ENCODE measurements around the gene IRF4.

Gene IRF4

GRCh38 chr6:381742-382461, 9.7 kb upstream of the IRF4 start:
- no peak for DNase-seq (ENCODE audit: low read depth in 1 of 2, low spot score in 1 of 2)

DNA sequence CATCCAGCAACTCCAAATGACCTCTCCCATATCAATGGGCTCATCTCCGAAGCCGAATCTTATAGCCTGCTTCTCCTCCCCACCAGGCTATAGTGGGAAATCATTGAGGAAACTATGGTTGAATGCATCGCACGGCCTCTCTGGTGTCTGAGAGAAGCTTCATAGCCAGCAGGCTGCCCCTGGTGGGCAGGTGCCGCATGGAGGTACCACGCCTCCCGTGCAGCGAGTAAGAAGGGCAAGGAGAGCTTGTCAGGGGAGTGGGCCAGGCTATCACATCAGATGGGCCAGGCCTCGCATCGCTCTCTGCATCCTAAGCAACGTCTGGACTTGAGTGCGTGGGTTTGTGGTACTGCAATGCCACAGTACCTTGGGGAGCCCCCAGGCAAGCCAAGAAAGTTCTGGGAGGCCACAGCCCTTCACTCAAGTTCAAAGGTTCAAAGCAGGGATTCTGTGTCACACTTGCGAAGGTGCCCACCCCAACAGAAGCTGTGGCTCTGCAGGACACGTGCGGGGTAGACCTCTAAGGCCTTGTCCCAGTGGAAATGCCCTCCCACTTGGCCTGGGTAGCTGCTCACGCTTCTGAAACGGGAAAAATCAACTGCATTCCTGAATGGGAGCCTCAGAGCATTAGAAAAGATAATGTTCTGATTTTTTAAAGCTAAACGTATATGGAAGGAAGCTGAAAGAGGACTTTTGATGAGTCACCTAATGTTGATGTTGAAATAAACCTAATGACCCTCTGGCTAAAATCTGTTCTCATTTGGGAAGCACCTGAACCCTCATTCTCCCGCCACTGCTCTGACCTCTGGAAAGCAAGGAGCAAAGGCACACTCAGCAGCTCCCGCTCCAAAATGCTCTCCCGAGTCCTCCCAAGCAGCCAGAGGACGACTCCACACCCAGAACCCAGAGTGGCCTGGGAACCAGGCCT, 8.4 kb upstream of the IRF4 start:
- no peak for DNase-seq (ENCODE audit: low read depth in 1 of 2, low spot score in 1 of 2)

DNA sequence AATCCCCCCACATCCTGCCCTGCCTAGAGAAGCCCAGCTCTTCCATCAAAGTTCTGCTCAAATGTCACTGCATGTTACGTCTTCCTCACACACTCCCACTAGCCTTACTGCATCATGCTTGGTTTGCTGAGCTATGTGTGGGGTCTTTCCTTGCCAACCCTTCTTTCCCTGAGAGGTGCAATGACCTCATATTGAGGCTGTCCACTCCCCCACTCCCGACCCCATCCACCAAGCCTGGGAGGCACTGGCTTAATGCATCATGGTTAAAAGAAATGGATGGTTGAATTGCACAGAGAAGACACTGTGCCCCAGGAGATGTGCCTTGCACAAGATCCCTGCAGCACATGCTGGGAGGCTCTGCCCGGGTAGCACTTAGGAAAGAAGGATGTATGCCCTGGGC, 7.7 kb upstream of the IRF4 start:
- DNase-seq (ENCODE audit: low read depth in 1 of 2, low spot score in 1 of 2): no peak

- DNase-seq (ENCODE audit: low read depth in 1 of 2, low spot score in 1 of 2): no peak
Observed at GRCh38 chr6:384898-385297, 6.7 kb upstream of the IRF4 start.

DNA sequence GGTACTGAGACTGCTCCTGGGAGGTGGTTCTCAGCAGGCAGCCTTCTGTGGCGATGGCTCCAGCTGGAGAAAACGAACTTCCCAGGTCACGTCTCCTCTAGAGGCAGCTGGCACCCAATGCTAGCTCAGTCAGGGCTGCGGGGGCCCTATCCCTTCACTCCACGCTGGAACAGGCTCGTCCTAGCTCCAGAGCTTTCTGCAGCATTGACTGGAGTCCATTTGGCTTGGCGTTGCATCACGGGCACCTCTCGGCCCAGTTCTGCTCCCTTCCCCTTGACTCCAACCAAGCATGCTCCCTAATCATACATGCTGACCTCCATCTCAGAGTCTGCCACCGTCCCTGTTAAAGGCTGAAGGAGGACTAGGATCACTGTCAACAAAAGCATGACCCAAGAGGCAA, 5.9 kb upstream of the IRF4 start:
- DNase-seq (ENCODE audit: low read depth in 1 of 2, low spot score in 1 of 2): no peak

DNA sequence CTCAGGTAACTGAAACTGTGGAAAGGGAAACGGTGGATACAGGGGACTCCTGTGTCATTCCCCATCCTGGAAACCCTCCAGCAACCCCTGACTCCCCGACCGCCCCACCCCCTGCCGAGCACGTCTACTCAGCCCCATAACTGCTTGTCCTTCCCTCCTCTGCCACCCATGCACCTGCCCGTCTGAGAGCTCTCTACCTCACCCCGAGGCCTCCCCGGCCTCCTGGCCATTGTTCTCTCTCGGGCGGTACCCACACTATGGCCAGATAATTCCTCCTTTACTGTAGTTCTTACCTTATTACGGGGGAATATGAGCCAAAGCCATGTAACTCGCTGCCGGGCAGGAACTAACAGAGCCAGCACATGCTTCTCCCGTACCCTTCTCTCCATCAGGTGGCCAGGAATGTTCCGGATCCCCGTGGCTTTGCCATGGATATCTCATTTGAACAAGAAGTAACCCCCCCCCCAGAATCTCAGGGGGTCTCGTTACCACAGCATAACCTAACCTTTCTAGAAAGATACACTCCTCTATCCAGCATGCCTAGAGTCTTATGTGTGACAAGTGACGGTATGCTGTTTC, 4.8 kb upstream of the IRF4 start:
- no peak for DNase-seq (ENCODE audit: low read depth in 1 of 2, low spot score in 1 of 2)

GRCh38 chr6:387293-387741, 4.2 kb upstream of the IRF4 start:
- no peak for DNase-seq (ENCODE audit: low read depth in 1 of 2, low spot score in 1 of 2)

DNA sequence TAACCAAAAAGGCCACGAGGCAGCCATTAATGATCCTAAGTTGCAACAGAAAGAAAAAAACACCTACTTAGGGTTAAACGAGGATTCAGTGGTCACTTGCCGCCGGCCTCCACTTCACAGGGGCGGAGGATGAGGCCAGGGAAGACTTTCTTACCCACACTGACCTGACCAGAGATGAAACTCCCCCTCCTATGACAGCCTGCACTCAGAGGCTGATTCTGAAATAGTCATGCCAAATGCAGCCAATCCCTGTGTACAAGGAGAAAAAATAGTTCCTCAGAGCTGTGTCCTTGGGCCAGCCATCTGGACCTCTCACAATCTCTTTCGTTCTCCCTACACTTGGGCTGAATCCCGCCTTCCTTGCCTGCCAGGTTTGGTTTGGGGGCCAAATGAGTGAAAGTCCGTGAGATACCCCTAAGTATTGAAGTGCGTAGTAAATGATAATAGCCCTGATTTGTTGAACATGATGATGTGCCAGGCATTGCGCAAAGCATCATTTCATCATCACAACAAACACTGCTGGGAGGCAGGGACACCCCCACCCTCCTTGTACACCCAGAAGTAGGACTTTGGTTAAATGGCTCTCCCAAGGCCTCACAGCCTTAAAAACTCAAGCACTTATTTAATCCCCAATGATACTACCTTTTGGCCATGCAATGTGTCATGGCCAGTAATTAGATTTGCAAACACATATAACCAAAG, 3.2 kb upstream of the IRF4 start:
- no peak for DNase-seq (ENCODE audit: low read depth in 1 of 2, low spot score in 1 of 2)

GRCh38 chr6:389143-389542, 2.4 kb upstream of the IRF4 start:
- no peak for DNase-seq (ENCODE audit: low read depth in 1 of 2, low spot score in 1 of 2)

DNA sequence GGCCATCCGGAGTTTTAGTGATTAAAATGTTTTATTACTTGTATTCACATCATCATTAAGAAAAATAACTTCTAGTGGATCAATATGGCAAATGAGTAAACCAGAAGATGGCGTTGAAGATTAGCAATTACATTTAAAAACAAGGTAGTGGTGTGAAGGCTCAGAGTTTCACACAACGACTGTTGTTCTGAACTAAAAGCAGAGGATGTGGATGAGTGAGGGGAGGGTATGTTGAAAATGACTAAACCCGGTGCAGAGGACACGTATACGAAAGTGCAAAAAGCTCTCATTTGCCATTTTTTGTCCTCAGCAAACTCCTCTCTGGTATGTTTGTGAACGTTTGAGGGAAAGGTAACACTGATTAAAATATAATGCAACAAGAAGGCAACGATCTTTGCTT, 1.9 kb upstream of the IRF4 start:
- DNase-seq (ENCODE audit: low read depth in 1 of 2, low spot score in 1 of 2): no peak

- DNase-seq (ENCODE audit: low read depth in 1 of 2, low spot score in 1 of 2): no peak
Observed at GRCh38 chr6:390914-391558, 516 bp upstream of the IRF4 start.

- no peak for DNase-seq (ENCODE audit: low read depth in 1 of 2, low spot score in 1 of 2)
Observed at GRCh38 chr6:392441-393390, 1.2 kb downstream of the IRF4 start.

GRCh38 chr6:393391-394221, 2.1 kb downstream of the IRF4 start:
- DNase-seq (ENCODE audit: low read depth in 1 of 2, low spot score in 1 of 2): no peak

DNA sequence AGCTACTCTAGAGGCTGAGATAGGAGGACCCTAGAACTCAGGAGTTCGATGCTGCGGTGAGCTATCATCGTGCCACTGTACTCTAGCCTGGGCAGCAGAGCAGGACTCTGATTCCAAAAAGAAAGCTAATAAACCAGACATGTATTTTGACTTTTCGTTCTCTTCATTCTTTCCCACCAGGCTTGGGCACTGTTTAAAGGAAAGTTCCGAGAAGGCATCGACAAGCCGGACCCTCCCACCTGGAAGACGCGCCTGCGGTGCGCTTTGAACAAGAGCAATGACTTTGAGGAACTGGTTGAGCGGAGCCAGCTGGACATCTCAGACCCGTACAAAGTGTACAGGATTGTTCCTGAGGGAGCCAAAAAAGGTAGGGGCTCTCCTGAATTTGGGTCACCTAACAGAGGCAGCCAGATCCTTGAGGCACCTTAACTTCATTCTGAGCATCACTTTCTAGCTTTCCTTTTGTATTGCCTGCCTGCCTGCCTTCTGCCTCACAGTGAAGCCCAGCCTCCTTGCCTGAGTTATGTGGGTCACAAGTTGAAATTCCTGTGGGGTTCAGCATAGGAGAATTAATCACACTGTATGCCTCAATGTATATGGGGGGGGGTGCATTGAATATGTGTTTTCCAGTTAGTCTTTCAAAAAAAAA, 3.2 kb downstream of the IRF4 start:
- DNase-seq (ENCODE audit: low read depth in 1 of 2, low spot score in 1 of 2): no peak

- DNase-seq (ENCODE audit: low read depth in 1 of 2, low spot score in 1 of 2): no peak
Observed at GRCh38 chr6:395432-396125, 4.0 kb downstream of the IRF4 start.

DNA sequence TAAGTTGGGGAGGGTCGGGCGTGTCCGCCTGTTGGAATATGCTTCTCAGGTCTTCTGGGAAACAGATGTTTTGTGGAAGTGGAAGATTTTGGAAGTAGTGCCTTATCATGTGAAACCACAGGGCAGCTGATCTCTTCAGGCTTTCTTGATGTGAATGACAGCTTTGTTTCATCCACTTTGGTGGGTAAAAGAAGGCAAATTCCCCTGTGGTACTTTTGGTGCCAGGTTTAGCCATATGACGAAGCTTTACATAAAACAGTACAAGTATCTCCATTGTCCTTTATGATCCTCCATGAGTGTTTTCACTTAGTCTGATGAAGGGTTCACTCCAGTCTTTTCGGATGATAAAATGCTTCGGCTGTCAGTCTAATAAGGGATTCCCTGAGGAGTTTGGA, 4.6 kb downstream of the IRF4 start:
- DNase-seq (ENCODE audit: low read depth in 1 of 2, low spot score in 1 of 2): no peak

DNA sequence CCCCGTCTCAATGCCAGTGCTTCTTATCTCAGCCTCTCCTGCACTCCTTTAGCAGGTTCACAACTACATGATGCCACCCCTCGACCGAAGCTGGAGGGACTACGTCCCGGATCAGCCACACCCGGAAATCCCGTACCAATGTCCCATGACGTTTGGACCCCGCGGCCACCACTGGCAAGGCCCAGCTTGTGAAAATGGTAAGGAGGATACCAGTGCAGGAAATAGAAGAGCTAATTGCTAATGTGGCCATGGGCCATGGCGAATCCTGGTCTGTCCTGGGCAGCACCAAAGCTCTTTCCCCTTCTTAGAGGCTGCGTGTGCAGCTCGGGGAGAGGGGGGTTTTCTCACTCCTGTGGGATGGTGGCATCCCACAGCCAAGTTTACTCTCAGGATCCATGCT, 5.5 kb downstream of the IRF4 start:
- DNase-seq (ENCODE audit: low read depth in 1 of 2, low spot score in 1 of 2): no peak

DNA sequence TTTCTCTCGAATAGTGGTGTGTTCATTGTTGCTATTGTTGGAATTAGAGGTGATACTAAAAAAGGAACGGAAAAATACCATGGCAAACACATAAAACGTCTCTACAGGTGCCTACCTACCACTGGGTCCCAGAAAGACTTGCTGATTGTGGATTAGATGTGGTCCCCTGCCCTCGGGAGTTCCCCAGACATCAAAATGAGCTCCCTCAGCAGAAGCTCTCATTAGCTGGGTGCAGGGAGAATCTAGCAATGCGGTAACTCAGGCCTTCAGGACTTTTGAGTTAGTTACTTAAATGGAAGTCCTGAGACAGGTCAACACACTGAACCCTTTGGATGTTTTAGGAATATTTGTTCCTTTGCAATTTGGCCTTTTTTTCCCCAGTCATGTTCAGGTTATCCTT, 6.1 kb downstream of the IRF4 start:
- DNase-seq (ENCODE audit: low read depth in 1 of 2, low spot score in 1 of 2): no peak
